Liver (tissue), 9 donors: Measurements from ENCODE around the gene MYOF. TPM values are rescaled to one million over a fixed set of nuclear protein-coding genes. Genes with fewer than 3 reads are reported as not detected.
"Not testable (repeated sequence)": the region's sequence is repeated elsewhere in the genome, so short reads cannot be mapped to it uniquely, and the experiment has no call there.

Experiments
- DNase-seq: peaks from one replicate; pipeline ENCODE4 v3.0.0-alpha.2; 2017; ENCODE audit warnings: low spot score
- H3K27ac ChIP-seq, 2 donors: one replicate each; pipeline ENCODE4 v1.7.0; 2013; ENCODE audit warnings: inconsistent platforms in 2 of 2, low read length in 2 of 2, control low read depth in 1 of 2, low read depth in 1 of 2, mild to moderate bottlenecking in 1 of 2
- H3K27me3 ChIP-seq, 4 donors: one replicate each; pipeline versions ENCODE4 v1.6.1 to v1.7.0; 2013; ENCODE audit warnings: low read length in 3 of 4, inconsistent platforms in 1 of 4, mild to moderate bottlenecking in 1 of 4, moderate library complexity in 1 of 4; ENCODE audit not compliant: control insufficient read depth in 4 of 4, insufficient read depth in 4 of 4
- H3K36me3 ChIP-seq, 4 donors: one replicate each; pipeline versions ENCODE4 v1.6.1 to v1.7.0; 2013; ENCODE audit warnings: low read length in 3 of 4, mild to moderate bottlenecking in 3 of 4, low read depth in 1 of 4, moderate library complexity in 1 of 4; ENCODE audit not compliant: control insufficient read depth in 4 of 4, insufficient read depth in 3 of 4
- H3K4me1 ChIP-seq, 4 donors: one replicate each; pipeline versions ENCODE4 v1.6.1 to v1.7.0; 2013; ENCODE audit warnings: low read length in 3 of 4, mild to moderate bottlenecking in 3 of 4, moderate library complexity in 1 of 4; ENCODE audit not compliant: control insufficient read depth in 4 of 4, insufficient read depth in 4 of 4
- H3K4me3 ChIP-seq, 3 donors: one replicate each; pipeline versions ENCODE4 v1.6.1 to v1.7.0; 2013; ENCODE audit warnings: low read length in 3 of 3, control low read depth in 1 of 3, low read depth in 1 of 3, mild to moderate bottlenecking in 1 of 3
- H3K9ac ChIP-seq, 2 donors: one replicate each; pipeline ENCODE4 v1.7.0; 2013; ENCODE audit warnings: low read length in 2 of 2, mild to moderate bottlenecking in 2 of 2, moderate library complexity in 2 of 2, control low read depth in 1 of 2, low read depth in 1 of 2
- H3K9me3 ChIP-seq, 4 donors: one replicate each; pipeline versions ENCODE4 v1.6.1 to v1.7.0; 2013; ENCODE audit warnings: low read length in 3 of 4; ENCODE audit not compliant: control insufficient read depth in 4 of 4
- FOXA1 ChIP-seq: IDR thresholded peaks from 2 replicates; pipeline ENCODE4 v1.6.1; 2016; ENCODE audit warnings: antibody characterized with exemption
- FOXA2 ChIP-seq: IDR thresholded peaks from 2 replicates; pipeline ENCODE4 v1.6.1; 2016; ENCODE audit warnings: antibody characterized with exemption
- GABPA ChIP-seq, 2 donors: IDR thresholded peaks in 1 of 2; conservative IDR thresholded peaks in 1 of 2; 2 replicates each; pipeline ENCODE4 v1.6.1; 2016; ENCODE audit warnings: antibody characterized with exemption in 2 of 2, mild to moderate bottlenecking in 1 of 2, moderate library complexity in 1 of 2
- HNF4A ChIP-seq, 2 donors: conservative IDR thresholded peaks; 2 replicates each; pipeline ENCODE4 v1.6.1; 2016; ENCODE audit warnings: antibody characterized with exemption in 2 of 2, mild to moderate bottlenecking in 2 of 2
- HNF4G ChIP-seq: IDR thresholded peaks from 2 replicates; pipeline ENCODE4 v1.6.1; 2016; ENCODE audit warnings: antibody characterized with exemption
- JUND ChIP-seq, 2 donors: IDR thresholded peaks; 2 replicates each; pipeline ENCODE4 v1.6.1; 2016; ENCODE audit warnings: antibody characterized with exemption in 2 of 2
- NR2F2 ChIP-seq: IDR thresholded peaks from 2 replicates; pipeline ENCODE4 v1.6.1; 2016; ENCODE audit warnings: antibody characterized with exemption
- RAD21 ChIP-seq, 2 donors: IDR thresholded peaks; 2 replicates each; pipeline ENCODE4 v1.6.1; 2016; ENCODE audit warnings: antibody characterized with exemption in 2 of 2, mild to moderate bottlenecking in 2 of 2
- RXRA ChIP-seq, 2 donors: IDR thresholded peaks; 2 replicates each; pipeline ENCODE4 v1.6.1; 2017 to 2018; ENCODE audit warnings: antibody characterized with exemption in 2 of 2, mild to moderate bottlenecking in 1 of 2
- SP1 ChIP-seq: IDR thresholded peaks from 2 replicates; pipeline ENCODE4 v1.6.1; 2018; ENCODE audit warnings: antibody characterized with exemption, mild to moderate bottlenecking
- TAF1 ChIP-seq: conservative IDR thresholded peaks from 2 replicates; pipeline ENCODE4 v1.6.1; 2016; ENCODE audit warnings: antibody characterized with exemption, mild to moderate bottlenecking
- YY1 ChIP-seq: IDR thresholded peaks from 2 replicates; pipeline ENCODE4 v1.6.1; 2016; ENCODE audit warnings: antibody characterized with exemption, mild to moderate bottlenecking
- WGBS: extraction: QIAGEN DNeasy Blood & Tissue Kit; methylation state at CpG from one replicate; pipeline ENCODE4 v1.1.7; 2013; 5-methylcytosine and 5-hydroxymethylcytosine counted together
- polyA plus RNA-seq, 2 donors: library from polyadenylated mRNA; stranded (reverse) in 1 of 2; unstranded in 1 of 2; fragments of 200-250 nt in 1 of 2; fragments of >200 nt in 1 of 2; fragmentation: Nextera tagmentation in 1 of 2; extraction: Ambion mirVana in 1 of 2; gene quantifications; one replicate each; pipeline versions ENCODE4 v1.2.1 to v1.2.3, GENCODE V29; 2013 to 2015
- total RNA-seq, 2 donors: library from RNA; depleted of rRNA; stranded (reverse); fragments of >200 nt; gene quantifications; one replicate each; pipeline ENCODE4 v1.2.3, GENCODE V29; 2014
- TF ChIP-seq, protein P1 (sequence below): IDR thresholded peaks from 2 replicates; pipeline ENCODE4 v1.6.1; 2016; ENCODE audit warnings: antibody characterized with exemption
- TF ChIP-seq, protein P2 (sequence below): IDR thresholded peaks from 2 replicates; pipeline ENCODE4 v1.6.1; 2016; ENCODE audit warnings: antibody characterized with exemption
- TF ChIP-seq, protein P3 (sequence below): IDR thresholded peaks from 2 replicates; pipeline ENCODE4 v1.6.1; 2016; ENCODE audit warnings: antibody characterized with exemption
- TF ChIP-seq, protein P4 (sequence below): IDR thresholded peaks from 2 replicates; pipeline ENCODE4 v1.6.1; 2016; ENCODE audit warnings: antibody characterized with exemption, mild to moderate bottlenecking
- TF ChIP-seq, protein P5 (sequence below): fragments of 150-350 bp; IDR thresholded peaks from 2 replicates; pipeline ENCODE4 v1.5.1; 2017; ENCODE audit warnings: improper control_type of control experiment, low read depth, low read length; ENCODE audit not compliant: missing input control
- donor health status: healthy.
- donor health status: healthy.
- donor health status: healthy.
- donor health status: healthy.
- donor health status: healthy.

The MYOF gene
- total and polyA plus RNA-seq, 4 donors, result 0.89 to 5.7 (median 3.2) TPM

DNA sequence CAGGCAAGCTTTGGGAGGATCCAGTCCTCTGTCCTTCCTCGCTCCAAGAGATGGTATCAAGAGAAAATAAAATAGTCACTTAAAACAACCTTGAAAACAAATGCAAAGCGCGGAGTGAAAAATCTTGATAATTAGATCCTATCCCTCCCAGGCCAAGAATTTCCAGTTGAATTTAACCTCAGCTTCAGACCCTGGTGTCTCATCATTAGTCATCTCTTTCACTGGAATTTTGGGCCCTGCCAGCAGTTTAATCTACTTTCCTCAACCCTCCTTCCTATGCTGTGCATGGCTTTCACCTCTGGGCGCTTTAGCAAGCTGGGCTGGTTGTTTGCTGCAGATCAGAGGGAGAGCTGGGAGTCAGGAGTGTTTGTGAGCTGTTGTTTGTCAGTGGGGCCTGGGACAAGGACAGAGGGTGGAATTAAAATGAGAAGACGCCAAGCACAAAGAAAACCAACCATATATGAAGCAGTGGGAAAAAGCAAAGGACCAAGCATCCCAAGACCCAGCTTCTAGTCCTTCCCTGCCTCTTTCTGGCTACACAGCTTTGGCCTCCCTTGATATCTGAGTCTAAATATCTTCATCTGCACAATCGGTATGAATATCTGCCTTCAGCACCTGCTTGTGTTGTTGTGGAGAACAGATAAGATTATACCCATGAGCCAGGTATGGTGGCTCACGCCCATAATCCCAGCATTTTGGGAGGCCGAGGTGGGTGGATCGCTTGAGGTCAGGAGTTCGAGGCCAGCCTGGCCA, 13.5 kb downstream of the MYOF start:
- peaks cover 0 to 10% (median 4%) of the 10 kb centered on the region in 4 donors for H3K4me1 ChIP-seq

DNA sequence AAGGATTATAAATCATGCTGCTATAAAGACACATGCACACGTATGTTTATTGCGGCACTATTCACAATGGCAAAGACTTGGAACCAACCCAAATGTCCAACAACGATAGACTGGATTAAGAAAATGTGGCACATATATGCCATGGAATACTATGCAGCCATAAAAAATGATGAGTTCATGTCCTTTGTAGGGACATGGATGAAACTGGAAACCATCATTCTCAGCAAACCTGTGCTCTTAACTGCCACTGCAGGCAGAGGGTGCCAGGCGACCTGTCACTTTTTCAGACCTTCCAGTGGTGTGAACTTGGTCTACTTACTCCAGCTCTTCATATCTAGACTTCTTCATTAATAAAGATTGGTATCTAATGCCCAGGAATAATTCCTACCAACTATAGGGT, 14.5 kb downstream of the MYOF start:
- not testable (repeated sequence) for H3K27me3 ChIP-seq, H3K36me3 ChIP-seq, DNase-seq, H3K9me3 ChIP-seq, H3K9ac ChIP-seq, H3K27ac ChIP-seq, H3K4me3 ChIP-seq
- 92% methylated on average over 3 of the region's 4 CpGs for WGBS
- H3K4me1 ChIP-seq, result peaks cover 0 to 10% (median 4%) of the 10 kb centered on the region in 4 donors

More for the DNA sequence above, 13.5 kb downstream of the MYOF start:
- TF ChIP-seq, protein P1, sequence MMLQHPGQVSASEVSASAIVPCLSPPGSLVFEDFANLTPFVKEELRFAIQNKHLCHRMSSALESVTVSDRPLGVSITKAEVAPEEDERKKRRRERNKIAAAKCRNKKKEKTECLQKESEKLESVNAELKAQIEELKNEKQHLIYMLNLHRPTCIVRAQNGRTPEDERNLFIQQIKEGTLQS, result no peak
- no peak for TF ChIP-seq GABPA (IDR thresholded peaks at IDR 0.05 in 1 of 2, conservative IDR thresholded peaks at IDR 0.05 in 1 of 2)
- TF ChIP-seq FOXA1, result no peak
- TF ChIP-seq HNF4A (conservative IDR thresholded peaks at IDR 0.05), result no peak
- no peak for TF ChIP-seq RAD21 (IDR thresholded peaks at IDR 0.05)
- Histone ChIP-seq H3K36me3 (no peaks in the 10 kb centered on the region), H3K27me3 (no peaks in the 10 kb centered on the region), H3K9ac (no peak overlapping the region), H3K9me3 (no peaks in the 10 kb centered on the region), H3K27ac (no peak overlapping the region), H3K4me3 (no peak overlapping the region)
- DNase-seq, result no peak
- 89% methylated on average over 10 of the region's 10 CpGs for WGBS

DNA sequence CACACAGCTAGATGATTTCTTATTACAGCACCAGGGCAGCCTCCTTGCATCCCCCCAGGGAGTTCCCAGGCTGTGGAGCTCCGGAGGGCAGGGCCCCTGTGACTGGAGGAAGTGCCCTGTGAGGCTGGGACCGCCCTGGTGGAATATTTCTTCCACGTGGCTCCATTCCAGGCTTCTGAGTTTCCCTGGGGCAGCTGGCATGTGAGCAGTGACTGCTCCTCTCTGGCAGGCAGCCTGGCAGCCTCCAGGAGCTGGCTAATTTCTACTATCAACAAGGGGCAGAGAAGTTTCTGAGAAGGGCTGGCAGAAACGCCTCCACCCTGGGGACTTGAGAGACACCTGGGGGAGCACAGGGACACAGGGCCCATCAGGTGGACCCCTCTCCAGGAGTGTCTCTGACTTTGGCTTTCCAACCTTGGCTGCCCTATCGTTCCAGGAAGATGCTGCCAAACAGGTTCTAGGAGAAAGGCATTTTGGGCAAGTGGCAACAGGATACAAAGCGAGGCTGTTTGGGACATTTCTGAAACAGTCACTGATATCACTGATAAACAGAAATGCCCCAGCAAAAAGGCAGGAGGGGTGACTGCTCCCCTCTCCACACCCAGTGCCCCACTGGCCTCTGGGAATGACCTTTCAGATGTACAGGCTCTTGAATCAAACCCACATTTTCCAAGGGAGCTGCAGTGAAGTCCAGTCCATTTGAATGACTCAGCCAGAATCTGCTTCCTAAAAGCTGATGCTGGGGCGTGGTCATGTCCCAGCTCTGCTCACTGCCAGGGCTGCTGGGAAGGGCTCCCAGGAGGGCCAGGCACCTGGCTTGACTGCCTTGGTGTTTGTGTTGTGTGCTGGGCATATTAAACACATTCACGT, 16.1 kb downstream of the MYOF start:
- WGBS, result 45% methylated on average over 8 of the region's 8 CpGs
- no peak overlapping the region for H3K9ac ChIP-seq
- H3K27me3 ChIP-seq, result no peaks in the 10 kb centered on the region
- H3K27ac ChIP-seq, result peak overlapping the region; percentile 60 to 66
- no peak for DNase-seq
- H3K4me1 ChIP-seq, result peaks cover 0 to 10% (median 4%) of the 10 kb centered on the region in 4 donors
- H3K36me3 ChIP-seq, result no peaks in the 10 kb centered on the region
- TF ChIP-seq TAF1, result no peak
- TF ChIP-seq, protein P2, sequence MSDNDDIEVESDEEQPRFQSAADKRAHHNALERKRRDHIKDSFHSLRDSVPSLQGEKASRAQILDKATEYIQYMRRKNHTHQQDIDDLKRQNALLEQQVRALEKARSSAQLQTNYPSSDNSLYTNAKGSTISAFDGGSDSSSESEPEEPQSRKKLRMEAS, result no peak
- TF ChIP-seq, protein P3, sequence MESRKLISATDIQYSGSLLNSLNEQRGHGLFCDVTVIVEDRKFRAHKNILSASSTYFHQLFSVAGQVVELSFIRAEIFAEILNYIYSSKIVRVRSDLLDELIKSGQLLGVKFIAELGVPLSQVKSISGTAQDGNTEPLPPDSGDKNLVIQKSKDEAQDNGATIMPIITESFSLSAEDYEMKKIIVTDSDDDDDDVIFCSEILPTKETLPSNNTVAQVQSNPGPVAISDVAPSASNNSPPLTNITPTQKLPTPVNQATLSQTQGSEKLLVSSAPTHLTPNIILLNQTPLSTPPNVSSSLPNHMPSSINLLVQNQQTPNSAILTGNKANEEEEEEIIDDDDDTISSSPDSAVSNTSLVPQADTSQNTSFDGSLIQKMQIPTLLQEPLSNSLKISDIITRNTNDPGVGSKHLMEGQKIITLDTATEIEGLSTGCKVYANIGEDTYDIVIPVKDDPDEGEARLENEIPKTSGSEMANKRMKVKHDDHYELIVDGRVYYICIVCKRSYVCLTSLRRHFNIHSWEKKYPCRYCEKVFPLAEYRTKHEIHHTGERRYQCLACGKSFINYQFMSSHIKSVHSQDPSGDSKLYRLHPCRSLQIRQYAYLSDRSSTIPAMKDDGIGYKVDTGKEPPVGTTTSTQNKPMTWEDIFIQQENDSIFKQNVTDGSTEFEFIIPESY, result no peak
- TF ChIP-seq HNF4G, result no peak
- peak; percentile 24 for TF ChIP-seq NR2F2
- TF ChIP-seq FOXA1, result no peak
- no peak for TF ChIP-seq RXRA (IDR thresholded peaks at IDR 0.05)
- TF ChIP-seq, protein P4, sequence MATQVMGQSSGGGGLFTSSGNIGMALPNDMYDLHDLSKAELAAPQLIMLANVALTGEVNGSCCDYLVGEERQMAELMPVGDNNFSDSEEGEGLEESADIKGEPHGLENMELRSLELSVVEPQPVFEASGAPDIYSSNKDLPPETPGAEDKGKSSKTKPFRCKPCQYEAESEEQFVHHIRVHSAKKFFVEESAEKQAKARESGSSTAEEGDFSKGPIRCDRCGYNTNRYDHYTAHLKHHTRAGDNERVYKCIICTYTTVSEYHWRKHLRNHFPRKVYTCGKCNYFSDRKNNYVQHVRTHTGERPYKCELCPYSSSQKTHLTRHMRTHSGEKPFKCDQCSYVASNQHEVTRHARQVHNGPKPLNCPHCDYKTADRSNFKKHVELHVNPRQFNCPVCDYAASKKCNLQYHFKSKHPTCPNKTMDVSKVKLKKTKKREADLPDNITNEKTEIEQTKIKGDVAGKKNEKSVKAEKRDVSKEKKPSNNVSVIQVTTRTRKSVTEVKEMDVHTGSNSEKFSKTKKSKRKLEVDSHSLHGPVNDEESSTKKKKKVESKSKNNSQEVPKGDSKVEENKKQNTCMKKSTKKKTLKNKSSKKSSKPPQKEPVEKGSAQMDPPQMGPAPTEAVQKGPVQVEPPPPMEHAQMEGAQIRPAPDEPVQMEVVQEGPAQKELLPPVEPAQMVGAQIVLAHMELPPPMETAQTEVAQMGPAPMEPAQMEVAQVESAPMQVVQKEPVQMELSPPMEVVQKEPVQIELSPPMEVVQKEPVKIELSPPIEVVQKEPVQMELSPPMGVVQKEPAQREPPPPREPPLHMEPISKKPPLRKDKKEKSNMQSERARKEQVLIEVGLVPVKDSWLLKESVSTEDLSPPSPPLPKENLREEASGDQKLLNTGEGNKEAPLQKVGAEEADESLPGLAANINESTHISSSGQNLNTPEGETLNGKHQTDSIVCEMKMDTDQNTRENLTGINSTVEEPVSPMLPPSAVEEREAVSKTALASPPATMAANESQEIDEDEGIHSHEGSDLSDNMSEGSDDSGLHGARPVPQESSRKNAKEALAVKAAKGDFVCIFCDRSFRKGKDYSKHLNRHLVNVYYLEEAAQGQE, result no peak
- TF ChIP-seq, protein P5, sequence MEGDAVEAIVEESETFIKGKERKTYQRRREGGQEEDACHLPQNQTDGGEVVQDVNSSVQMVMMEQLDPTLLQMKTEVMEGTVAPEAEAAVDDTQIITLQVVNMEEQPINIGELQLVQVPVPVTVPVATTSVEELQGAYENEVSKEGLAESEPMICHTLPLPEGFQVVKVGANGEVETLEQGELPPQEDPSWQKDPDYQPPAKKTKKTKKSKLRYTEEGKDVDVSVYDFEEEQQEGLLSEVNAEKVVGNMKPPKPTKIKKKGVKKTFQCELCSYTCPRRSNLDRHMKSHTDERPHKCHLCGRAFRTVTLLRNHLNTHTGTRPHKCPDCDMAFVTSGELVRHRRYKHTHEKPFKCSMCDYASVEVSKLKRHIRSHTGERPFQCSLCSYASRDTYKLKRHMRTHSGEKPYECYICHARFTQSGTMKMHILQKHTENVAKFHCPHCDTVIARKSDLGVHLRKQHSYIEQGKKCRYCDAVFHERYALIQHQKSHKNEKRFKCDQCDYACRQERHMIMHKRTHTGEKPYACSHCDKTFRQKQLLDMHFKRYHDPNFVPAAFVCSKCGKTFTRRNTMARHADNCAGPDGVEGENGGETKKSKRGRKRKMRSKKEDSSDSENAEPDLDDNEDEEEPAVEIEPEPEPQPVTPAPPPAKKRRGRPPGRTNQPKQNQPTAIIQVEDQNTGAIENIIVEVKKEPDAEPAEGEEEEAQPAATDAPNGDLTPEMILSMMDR, result no peak
- TF ChIP-seq, protein P1, result no peak
- TF ChIP-seq SP1, result peak; percentile 47
- no peak for TF ChIP-seq HNF4A (conservative IDR thresholded peaks at IDR 0.05)
- TF ChIP-seq YY1, result no peak
- TF ChIP-seq RAD21 (IDR thresholded peaks at IDR 0.05), result no peak
- no peak for TF ChIP-seq FOXA2
- TF ChIP-seq JUND (IDR thresholded peaks at IDR 0.05), result peak in 1 of 2 donors; percentile 21
- no peak overlapping the region for H3K4me3 ChIP-seq
- no peaks in the 10 kb centered on the region for H3K9me3 ChIP-seq
